Activated naive CD8-positive, alpha-beta T cell treated with anti-CD3 and anti-CD28 coated beads, Interleukin-2, amount 10 ng/mL, durations not matched to agents 7 days and 5 days (primary cell): ENCODE data around the gene SHROOM2. TPM values are rescaled to one million over a fixed set of nuclear protein-coding genes. Genes with fewer than 3 reads are reported as not detected.
"Not testable (repeated sequence)": the region's sequence is repeated elsewhere in the genome, so short reads cannot be mapped to it uniquely, and the experiment has no call there.

Source experiments
- ATAC-seq: fragments of 150-1000 bp; cut with Tn5 transposase; one replicate; pipeline ENCODE4 v1.10.0; 2021; ENCODE audit warnings: low read depth, moderate library complexity
- POLR2A ChIA-PET: fragments of 350-600 bp; sonication (Branson Sonifier 250); formaldehyde crosslinking; loops from one replicate; lab custom pipeline; 2021; ENCODE audit warnings: antibody characterized with exemption; lab: Charles Lee
- DNase-seq: peaks from one replicate; pipeline ENCODE4 v3.0.0; 2021
- H3K27ac Mint-ChIP-seq: one replicate; pipeline ENCODE4 v1.8.0; 2022; ENCODE audit warnings: mild to moderate bottlenecking, mixed read lengths
- H3K27me3 Mint-ChIP-seq: one replicate; pipeline ENCODE4 v1.8.0; 2022; ENCODE audit warnings: mild to moderate bottlenecking, moderate library complexity, mixed read lengths
- H3K36me3 Mint-ChIP-seq: one replicate; pipeline ENCODE4 v1.8.0; 2021; ENCODE audit warnings: mild to moderate bottlenecking, mixed read lengths
- H3K4me1 Mint-ChIP-seq: one replicate; pipeline ENCODE4 v1.8.0; 2021; ENCODE audit warnings: mixed read lengths
- H3K4me3 Mint-ChIP-seq: one replicate; pipeline ENCODE4 v1.8.0; 2022; ENCODE audit warnings: mild to moderate bottlenecking, moderate library complexity, mixed read lengths
- H3K9me3 Mint-ChIP-seq: one replicate; pipeline ENCODE4 v1.8.0; 2021; ENCODE audit warnings: mixed read lengths
- total RNA-seq, 2 experiments: library from RNA; stranded (reverse); gene quantifications; one replicate each; pipeline ENCODE4 v1.2.3, GENCODE V29; 2021

Gene SHROOM2
- total RNA-seq, 2 experiments from 2014 or later = not detected

GRCh38 chrX:9765072-9765736, 21.0 kb upstream of the SHROOM2 start:
- Mint-ChIP-seq H3K27me3 (peaks cover 26% of the 10 kb centered on the region), H3K36me3 (no peaks in the 10 kb centered on the region), H3K9me3 (no peaks in the 10 kb centered on the region), H3K4me1 (peaks cover 2% of the 10 kb centered on the region), H3K4me3 (no peak overlapping the region), H3K27ac (no peak overlapping the region)
- ATAC-seq (no peak), DNase-seq (no peak)
- POLR2A ChIA-PET = no interaction called here

DNA sequence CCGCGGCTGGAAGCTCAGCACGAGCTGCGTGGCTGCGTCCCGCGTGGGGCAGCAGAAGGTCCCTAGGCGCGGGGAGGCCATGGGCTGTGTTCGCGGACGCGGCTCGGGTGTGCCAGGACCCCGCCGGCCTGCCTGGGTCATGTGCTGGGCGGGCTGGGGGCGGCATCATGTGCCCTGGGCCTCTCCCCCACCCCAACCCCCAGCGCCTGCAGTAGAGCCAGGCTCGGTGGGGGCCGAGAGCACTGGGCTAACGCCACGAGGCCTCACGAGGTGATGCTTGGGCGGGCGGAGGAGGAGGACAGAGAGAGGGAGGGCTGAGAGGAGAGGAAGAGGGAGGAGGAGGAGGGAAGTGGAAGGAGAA, 20.5 kb upstream of the SHROOM2 start, which contains the start of gene GPR143:
TSS of gene GPR143 (minus strand) at position 111 of the 361 bp plus-strand sequence. CDS start at position 81, 30 bp downstream.
- no peak within 1 kb of the TSS for H3K4me3 Mint-ChIP-seq
- no peak for ATAC-seq
- H3K4me1 Mint-ChIP-seq = peaks cover 2% of the 10 kb centered on the region
- POLR2A ChIA-PET = no interaction called here
- no peaks in the 10 kb centered on the region for H3K36me3 Mint-ChIP-seq
- no peak for DNase-seq
- H3K27ac Mint-ChIP-seq = no peak within 1 kb of the TSS
- no peaks in the 10 kb centered on the region for H3K9me3 Mint-ChIP-seq
- H3K27me3 Mint-ChIP-seq = peaks cover 26% of the 10 kb centered on the region

DNA sequence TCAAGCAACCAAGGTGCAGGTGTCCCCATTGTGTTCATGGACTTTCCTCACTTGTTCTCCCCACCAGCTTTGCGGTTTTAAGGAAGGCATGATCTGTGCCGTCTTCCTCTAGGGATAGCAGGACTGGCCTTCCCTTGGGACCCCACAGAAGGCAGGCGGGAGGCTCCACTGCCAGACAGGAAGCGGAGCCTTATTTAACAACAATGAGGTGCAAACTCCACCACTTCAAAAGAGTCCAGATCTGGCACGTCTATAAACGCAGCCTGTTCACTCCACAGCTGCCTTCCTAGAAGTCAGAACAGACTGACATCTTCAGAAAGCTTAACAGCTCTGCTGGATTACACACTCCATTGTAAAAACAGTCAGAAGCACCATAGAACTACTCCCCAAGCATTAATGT, 18.9 kb upstream of the SHROOM2 start:
- DNase-seq = no peak
- Mint-ChIP-seq H3K36me3 (no peaks in the 10 kb centered on the region), H3K9me3 (no peaks in the 10 kb centered on the region), H3K4me3 (no peak overlapping the region), H3K4me1 (peaks cover 2% of the 10 kb centered on the region), H3K27me3 (peaks cover 27% of the 10 kb centered on the region), H3K27ac (no peak overlapping the region)
- POLR2A ChIA-PET = no interaction called here
- ATAC-seq = no peak

DNA sequence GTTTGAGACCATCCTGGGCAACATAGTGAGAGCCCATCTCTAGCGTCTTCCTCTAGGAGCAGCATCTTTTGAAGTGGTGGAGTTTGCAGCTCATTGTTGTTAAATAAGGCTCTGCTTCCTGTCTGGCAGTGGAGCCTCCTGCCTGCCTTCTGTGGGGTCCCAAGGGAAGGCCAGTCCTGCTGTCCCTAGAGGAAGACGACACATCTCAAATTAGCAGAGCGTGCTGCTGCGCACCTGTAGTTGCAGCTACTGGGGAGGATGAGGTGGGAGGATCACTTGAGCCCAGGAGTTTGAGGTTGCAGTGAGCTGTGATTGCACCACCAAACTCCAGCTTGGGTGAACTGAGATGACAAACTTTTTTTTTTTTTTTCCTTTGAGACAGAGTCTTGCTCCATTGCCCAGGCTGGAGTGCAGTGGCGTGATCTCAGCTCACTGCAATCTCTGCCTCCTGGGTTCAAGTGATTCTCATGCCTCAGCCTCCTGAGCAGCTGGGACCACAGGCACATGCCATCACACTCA, 17.8 kb upstream of the SHROOM2 start:
- H3K9me3 Mint-ChIP-seq, H3K27ac Mint-ChIP-seq, ATAC-seq, H3K36me3 Mint-ChIP-seq, DNase-seq, H3K4me3 Mint-ChIP-seq, POLR2A ChIA-PET, H3K4me1 Mint-ChIP-seq: not testable (repeated sequence)
- H3K27me3 Mint-ChIP-seq = peaks cover 22% of the 10 kb centered on the region

DNA sequence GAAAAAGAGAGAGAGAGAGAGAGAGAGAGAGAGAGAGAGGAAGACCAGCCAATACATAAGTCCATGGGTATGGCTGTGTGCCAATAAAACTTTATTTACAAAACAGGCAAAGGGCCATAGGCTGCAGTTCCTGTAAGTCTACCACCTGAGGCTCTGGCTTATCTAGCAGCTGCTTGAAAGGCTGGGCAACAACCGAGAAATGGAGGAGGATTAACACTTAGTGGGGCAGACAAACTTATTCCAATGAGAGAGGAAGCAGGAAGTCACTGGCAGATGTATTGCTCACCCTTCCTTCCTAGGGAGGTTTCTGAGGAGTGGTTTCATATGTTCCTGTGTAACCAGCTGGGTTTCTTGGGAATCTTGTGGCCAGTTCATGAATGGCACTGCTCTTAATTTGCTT, 15.9 kb upstream of the SHROOM2 start:
- H3K9me3 Mint-ChIP-seq = no peaks in the 10 kb centered on the region
- peaks cover 24% of the 10 kb centered on the region for H3K27me3 Mint-ChIP-seq
- POLR2A ChIA-PET = no interaction called here
- no peak for DNase-seq
- no peak overlapping the region for H3K27ac Mint-ChIP-seq
- no peaks in the 10 kb centered on the region for H3K36me3 Mint-ChIP-seq
- H3K4me1 Mint-ChIP-seq = peaks cover 2% of the 10 kb centered on the region
- no peak for ATAC-seq
- no peak overlapping the region for H3K4me3 Mint-ChIP-seq

DNA sequence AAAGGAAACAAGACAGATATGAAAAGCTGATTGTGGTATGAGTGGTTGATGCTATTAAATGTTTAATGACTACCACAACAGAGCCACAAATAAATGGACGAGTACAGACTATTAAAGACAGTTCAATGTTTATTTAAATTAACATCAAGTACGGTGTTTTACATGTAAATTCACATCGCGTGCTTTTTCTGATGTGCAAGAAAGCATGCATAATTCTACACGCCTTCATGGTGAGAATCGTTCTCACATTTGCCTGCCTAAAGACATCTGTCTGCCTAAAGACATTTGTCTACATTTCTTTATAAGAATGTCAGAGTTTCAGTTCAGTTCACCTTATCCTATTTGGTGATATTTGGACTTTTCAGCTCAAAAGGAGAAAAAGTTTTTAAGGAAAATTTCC, 13.3 kb upstream of the SHROOM2 start:
- no peak overlapping the region for H3K27ac Mint-ChIP-seq
- no peaks in the 10 kb centered on the region for H3K9me3 Mint-ChIP-seq
- DNase-seq = no peak
- ATAC-seq = no peak
- no peak overlapping the region for H3K4me3 Mint-ChIP-seq
- POLR2A ChIA-PET = interaction anchor here (0.7 kb wide), 1 partner anchor 1044 kb away, joined by 4 read pairs; no protein-coding TSS in a partner anchor
- peaks cover under 1% of the 10 kb centered on the region for H3K4me1 Mint-ChIP-seq
- H3K27me3 Mint-ChIP-seq = peaks cover 24% of the 10 kb centered on the region
- H3K36me3 Mint-ChIP-seq = no peaks in the 10 kb centered on the region

GRCh38 chrX:9775930-9776329, 10.3 kb upstream of the SHROOM2 start:
- Mint-ChIP-seq H3K36me3 (no peaks in the 10 kb centered on the region), H3K27me3 (peaks cover 22% of the 10 kb centered on the region), H3K4me3 (no peak overlapping the region), H3K4me1 (no peaks in the 10 kb centered on the region), H3K27ac (no peak overlapping the region), H3K9me3 (no peaks in the 10 kb centered on the region)
- POLR2A ChIA-PET = no interaction called here
- DNase-seq = no peak
- ATAC-seq = no peak

GRCh38 chrX:9781941-9782340, 4.3 kb upstream of the SHROOM2 start:
- H3K36me3 Mint-ChIP-seq = no peaks in the 10 kb centered on the region
- POLR2A ChIA-PET = no interaction called here
- ATAC-seq = no peak
- no peaks in the 10 kb centered on the region for H3K9me3 Mint-ChIP-seq
- H3K4me1 Mint-ChIP-seq = no peaks in the 10 kb centered on the region
- no peak overlapping the region for H3K4me3 Mint-ChIP-seq
- DNase-seq = no peak
- H3K27ac Mint-ChIP-seq = no peak overlapping the region
- peaks cover 12% of the 10 kb centered on the region for H3K27me3 Mint-ChIP-seq

DNA sequence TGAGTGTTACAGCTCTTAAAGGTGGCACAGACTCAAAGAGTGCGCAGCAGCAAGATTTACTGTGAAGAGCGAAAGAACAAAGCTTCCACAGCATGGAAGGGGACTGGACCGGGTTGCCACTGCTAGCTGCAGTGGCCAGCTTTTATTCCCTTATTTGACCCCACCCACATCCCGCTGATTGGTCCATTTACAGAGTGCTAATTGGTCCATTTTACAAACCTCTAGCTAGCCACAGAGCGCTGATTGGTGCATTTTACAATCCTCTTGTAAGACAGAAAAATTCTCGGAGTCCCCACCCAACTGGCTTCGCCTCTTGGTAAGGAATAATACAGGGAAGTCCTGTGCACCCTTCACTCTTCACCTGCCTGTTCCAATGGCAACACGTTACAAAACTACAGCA, 1.9 kb upstream of the SHROOM2 start:
- ATAC-seq (no peak), DNase-seq (no peak)
- Mint-ChIP-seq H3K4me3 (no peak overlapping the region), H3K27me3 (peaks cover 29% of the 10 kb centered on the region), H3K36me3 (no peaks in the 10 kb centered on the region), H3K27ac (no peak overlapping the region), H3K9me3 (no peaks in the 10 kb centered on the region), H3K4me1 (no peaks in the 10 kb centered on the region)
- POLR2A ChIA-PET = no interaction called here

- DNase-seq = peak; percentile 24
- Mint-ChIP-seq H3K36me3 (no peaks in the 10 kb centered on the region), H3K4me3 (no peak overlapping the region), H3K27me3 (peaks cover 29% of the 10 kb centered on the region), H3K27ac (no peak overlapping the region), H3K4me1 (no peaks in the 10 kb centered on the region), H3K9me3 (no peaks in the 10 kb centered on the region)
- no peak for ATAC-seq
- POLR2A ChIA-PET = no interaction called here
Measured at GRCh38 chrX:9785254-9785943, 830 bp upstream of the SHROOM2 start.

- DNase-seq (no peak), ATAC-seq (no peak)
- Mint-ChIP-seq H3K9me3 (no peaks in the 10 kb centered on the region), H3K4me1 (no peaks in the 10 kb centered on the region), H3K27ac (no peak overlapping the region), H3K4me3 (peak overlapping the region; percentile 28), H3K27me3 (peaks cover 31% of the 10 kb centered on the region), H3K36me3 (no peaks in the 10 kb centered on the region)
- POLR2A ChIA-PET = no interaction called here
Measured at GRCh38 chrX:9786798-9787635, 788 bp downstream of the SHROOM2 start.

- no peak for ATAC-seq
- Mint-ChIP-seq H3K9me3 (no peaks in the 10 kb centered on the region), H3K4me1 (no peaks in the 10 kb centered on the region), H3K27me3 (peaks cover 28% of the 10 kb centered on the region), H3K27ac (no peak overlapping the region), H3K36me3 (no peaks in the 10 kb centered on the region), H3K4me3 (no peak overlapping the region)
- no peak for DNase-seq
- POLR2A ChIA-PET = no interaction called here
Measured at GRCh38 chrX:9788911-9789310, 2.7 kb downstream of the SHROOM2 start.

DNA sequence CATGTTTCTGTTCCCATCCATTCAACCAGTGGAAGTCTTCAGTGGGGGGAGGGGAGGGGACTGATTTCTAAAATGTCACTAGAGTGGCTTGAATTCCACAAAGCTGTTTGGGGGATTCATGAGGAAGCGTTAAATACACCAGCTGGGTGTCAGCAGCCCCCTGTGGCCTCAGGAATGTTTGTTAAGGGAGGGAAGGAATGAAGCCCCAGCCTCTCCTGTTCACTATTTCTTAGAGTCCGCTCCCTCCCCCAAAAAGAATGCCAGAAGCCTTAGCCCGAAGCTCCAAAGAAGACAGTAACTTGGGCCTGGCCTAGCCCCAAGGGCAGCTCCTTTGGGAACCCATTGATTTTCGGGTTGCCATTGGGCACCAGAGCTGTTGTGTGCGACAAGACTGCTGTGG, 3.3 kb downstream of the SHROOM2 start:
- H3K4me1 Mint-ChIP-seq = no peaks in the 10 kb centered on the region
- no peaks in the 10 kb centered on the region for H3K9me3 Mint-ChIP-seq
- H3K4me3 Mint-ChIP-seq = no peak overlapping the region
- DNase-seq (no peak), ATAC-seq (no peak)
- H3K27me3 Mint-ChIP-seq = peaks cover 28% of the 10 kb centered on the region
- no peak overlapping the region for H3K27ac Mint-ChIP-seq
- POLR2A ChIA-PET = no interaction called here
- no peaks in the 10 kb centered on the region for H3K36me3 Mint-ChIP-seq
